ENCODE data around the gene HOTAIR. TPM values are rescaled to one million over a fixed set of nuclear protein-coding genes. Genes with fewer than 3 reads are reported as not detected.
A peak's percentile ranks its signal among the peaks of the same experiment; 100 is the strongest.

The HOTAIR gene
- total RNA-seq, 1 donor from 2014 or later: 0.79 TPM

DNA sequence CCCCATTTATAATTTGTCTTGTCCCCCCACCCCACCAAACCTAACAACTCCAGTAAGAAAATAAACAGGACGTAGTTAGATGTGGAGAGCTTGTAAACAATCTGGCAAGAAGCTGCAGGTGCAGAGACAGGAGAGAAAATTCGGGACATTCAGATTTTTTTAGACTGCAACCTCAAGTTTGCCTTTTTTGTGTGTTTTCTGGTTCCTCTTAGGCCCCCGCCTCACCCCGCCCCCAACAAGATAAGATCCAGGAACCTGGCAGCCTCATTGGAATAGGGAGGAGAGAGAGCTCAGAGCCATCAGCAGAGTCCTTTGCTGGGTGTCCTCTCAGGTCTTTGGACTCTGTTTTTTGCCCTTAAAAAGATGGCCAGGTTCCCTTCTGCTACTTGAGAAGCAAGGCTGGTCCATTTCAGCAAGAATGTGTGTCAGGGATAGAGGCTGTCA lies 13.1 kb upstream of the HOTAIR start:
- no peak for DNase-seq

DNA sequence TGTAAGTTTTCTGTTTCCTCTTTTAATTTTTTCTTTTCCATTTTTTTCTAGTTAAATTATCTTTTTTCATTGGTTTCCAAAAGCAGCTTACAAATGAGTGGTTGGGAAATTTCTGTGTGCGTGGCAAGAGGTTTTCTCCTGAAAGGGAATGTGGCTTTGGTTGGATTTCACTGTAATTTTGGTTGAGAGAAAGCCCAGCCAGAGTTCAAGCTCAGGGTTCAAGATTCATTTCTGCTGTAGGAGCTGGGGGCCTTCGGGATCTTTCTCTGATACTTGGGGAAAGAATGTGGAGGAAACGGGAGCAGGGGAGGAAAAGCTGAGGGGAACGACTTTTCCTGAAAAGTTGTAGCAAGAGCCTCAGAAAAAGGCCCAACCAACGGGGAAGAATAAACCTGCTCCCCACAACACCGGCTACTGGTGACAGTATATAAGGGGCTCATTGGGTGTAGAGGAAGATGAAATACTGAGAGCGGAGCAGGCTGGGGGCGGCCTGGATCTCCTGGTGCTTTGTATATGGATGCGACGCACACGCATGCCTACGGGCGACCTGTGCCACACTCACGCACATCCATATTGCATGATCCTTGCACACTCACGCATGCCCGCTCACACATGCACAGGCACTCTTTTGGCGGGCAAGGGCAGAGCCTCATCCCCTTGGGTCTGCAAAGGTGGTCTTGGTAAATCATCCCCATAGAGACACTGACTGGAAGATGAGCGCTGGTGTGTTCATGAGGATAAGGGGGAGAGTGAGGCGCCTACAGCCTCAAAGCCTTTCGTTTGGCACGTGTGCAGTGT lies 12.1 kb upstream of the HOTAIR start:
- DNase-seq: no peak

DNA sequence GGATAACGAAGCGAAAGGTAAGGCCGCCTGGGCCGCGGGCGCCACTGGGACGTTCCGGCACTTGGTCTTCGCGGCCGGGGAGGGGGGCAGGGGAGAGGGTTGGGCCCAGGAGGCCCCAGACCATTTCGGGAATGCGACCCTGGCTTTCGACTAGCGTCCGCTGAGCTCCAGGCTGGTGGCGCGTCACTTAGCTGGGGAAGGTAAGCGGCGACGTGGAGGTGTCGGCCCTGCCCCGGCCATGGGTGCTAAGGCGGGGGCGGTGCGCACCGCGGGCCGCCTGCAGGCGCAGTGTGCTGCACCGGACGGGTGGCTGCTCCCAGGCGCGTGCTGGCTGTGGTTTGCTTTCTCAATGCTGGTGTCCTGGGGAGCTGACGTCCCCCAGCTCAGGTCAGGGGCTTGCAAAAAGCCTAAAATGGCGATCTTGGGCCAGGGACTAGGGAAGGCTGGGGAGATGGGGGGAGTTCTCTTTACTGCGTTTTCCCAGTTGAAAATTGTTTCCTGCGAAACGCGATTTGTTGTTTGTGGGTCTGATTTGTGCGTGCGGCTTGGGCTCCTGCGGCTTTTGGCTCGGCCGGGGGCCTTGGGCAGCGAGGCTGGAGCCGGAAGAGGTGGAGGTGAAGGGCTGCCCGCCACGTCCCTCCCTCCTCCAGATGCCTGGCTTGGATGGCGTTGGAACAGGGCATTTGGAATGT lies 11.4 kb upstream of the HOTAIR start:
- DNase-seq: no peak

DNA sequence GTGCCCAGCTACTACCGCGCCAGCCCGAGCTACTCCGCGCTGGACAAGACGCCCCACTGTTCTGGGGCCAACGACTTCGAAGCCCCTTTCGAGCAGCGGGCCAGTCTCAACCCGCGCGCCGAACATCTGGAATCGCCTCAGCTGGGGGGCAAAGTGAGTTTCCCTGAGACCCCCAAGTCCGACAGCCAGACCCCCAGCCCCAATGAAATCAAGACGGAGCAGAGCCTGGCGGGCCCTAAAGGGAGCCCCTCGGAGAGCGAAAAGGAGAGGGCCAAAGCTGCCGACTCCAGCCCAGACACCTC lies 10.9 kb upstream of the HOTAIR start:
- no peak for DNase-seq

DNA sequence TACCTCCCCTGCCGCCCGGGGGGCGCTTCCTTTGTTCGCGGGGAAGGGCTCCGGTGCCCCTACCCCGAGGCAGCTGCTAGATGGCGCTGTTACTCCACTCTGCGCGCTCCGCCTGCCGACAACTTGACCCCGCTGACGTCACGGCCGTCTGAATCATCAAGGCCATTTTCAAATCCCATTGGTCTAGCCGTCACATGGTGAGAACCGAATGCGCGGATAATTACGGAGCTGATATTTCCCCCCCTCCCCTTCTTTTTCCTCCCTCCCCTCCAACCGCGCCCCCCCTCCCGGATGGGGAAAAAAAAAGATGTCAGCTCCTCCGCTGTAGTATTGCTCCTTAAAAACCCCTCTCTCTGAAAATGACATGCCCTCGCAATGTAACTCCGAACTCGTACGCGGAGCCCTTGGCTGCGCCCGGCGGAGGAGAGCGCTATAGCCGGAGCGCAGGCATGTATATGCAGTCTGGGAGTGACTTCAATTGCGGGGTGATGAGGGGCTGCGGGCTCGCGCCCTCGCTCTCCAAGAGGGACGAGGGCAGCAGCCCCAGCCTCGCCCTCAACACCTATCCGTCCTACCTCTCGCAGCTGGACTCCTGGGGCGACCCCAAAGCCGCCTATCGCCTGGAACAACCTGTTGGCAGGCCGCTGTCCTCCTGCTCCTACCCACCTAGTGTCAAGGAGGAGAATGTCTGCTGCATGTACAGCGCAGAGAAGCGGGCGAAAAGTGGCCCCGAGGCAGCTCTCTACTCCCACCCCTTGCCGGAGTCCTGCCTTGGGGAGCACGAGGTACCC lies 10.3 kb upstream of the HOTAIR start, which contains the start of gene HOXC10:
Gene HOXC10, plus strand, starts transcription at position 246 of the 791 bp plus-strand sequence. Its CDS starts 114 bp downstream, at position 360.
- DNase-seq: peak; percentile 100

DNA sequence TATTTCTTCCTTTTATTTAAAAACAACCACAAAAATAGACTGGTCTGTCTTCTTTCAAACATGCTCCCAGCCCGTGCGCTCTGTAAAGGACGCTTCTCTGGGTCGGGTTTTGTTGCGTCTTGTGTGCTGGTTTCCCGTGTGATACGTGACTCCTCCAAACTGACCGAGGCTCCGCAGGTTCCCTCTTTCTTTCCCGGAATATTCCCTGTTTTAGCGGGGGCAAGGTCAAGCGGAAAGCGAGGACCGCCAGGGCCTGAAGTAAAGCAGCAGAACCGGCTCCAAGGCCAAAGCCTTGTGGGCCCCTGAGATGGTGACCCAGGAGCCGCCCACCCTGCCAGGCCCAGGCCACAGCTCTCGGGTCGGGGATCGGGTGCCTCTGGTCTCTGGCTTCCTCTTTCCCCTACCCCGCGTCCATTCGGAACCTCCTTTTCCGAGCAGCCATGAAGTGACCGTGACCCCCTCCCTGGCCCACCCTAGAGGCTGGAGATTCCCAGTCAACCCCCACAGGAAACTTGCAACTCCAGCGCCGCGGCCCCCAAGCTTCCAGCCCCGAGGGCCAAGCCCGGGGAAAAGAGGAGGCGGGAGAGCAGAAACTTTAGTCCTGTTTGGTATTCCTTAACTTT lies 9.3 kb upstream of the HOTAIR start:
- DNase-seq: no peak

DNA sequence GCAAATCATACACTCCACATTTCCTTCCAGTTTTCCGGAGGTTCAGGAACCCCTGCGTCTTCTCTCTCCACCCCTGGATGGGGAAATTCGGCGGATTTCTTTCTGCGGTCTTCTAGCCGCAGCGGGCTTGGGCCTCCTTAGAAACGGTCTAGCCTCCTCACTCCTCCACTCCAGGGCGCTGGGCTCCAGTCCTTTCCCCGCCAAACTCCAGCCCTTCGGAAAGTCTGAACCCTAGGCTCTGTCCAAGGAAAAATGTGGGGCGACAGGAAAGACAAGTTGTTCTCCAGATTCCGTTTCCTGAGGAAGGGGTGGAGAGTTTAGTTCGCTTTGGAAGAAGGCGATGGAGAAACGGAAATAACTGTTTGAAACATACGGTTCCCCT lies 8.8 kb upstream of the HOTAIR start:
- no peak for DNase-seq

DNA sequence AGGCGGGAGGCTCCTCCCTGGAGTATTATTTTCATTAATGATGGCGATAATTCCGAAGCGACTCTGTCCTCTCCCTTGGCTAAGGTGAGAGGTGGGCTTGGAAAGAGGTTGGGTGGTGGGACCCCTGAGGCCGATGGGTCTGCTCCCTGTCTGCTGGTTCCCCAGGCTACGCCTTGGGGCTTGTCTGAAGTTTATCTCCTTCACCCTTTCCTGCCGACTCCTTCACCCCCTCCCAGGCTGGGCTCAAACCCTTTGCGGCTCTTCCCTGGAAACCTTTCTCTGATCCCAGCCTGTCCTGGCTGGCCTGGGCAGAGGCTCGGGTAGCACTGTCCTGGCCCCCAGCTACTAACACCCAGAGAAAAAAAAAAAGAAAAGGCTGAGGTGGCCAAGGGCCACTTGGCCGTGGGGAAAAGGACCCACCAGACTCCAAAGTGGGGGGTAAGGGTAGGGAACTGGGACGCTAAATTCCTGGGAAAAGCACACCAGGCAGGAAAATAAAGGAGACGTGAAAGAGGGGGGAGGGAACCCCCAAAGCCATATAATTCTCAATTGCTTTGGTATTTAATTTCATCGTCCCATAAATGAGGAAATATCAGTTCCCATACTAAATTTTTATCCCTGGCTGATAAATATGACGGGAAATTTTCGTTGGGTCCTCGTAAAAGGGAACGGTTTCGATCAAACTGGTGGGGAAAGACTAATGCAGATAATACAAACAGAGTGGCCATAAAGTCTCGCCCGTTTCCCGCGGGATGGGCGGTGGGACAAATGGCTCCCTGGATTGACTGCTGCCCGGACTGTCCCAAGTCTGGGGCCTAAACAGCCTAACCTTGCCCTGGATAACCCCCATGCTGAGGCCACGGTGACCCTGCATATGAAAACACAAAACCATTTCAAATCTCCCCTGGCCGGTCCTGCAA lies 8.2 kb upstream of the HOTAIR start:
- DNase-seq: no peak

DNA sequence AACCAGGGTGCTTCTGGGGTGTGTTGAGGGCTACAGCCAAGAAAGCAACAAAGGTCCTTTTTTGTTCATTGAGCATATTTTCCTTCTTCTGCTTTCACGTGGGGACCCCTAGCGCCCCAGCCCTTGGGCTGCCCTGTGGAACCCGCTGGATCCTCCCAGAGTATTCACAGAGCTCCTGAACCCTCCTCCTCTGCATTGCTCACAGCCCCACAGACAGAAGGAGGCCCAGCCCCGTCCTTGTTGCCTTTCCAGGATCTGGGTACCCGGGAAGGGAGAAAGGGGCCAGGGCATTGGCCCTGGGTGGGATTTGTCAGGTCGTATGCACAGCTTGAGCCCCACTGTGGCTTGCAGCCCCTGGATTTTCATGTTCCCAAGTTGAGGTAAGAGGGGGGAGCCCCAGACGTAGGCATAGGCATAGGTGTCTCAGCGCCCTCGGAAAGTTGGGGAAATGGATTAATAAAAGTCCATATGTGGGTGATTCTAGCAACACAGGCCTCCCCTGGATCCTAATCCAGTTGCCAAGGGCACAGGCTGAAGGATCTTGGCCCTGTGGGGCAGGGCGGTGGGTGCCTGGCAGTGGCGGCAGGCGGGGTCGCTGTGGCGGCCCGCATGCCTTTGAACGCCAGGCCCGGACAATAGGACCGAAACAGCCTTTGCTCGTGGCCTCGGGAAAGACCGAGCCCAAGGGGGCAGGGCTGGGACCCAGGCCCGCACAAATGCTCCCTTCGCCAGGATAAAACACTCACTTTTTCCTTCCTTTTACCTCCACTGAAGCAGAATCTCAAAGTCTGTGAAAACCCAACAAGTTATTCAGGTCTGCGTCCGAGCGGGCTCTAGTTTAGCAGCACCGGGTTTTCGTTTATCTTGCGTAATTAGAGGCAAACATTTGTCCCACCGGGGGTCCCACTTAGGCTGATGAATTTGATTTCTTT lies 7.1 kb upstream of the HOTAIR start:
- DNase-seq: no peak

DNA sequence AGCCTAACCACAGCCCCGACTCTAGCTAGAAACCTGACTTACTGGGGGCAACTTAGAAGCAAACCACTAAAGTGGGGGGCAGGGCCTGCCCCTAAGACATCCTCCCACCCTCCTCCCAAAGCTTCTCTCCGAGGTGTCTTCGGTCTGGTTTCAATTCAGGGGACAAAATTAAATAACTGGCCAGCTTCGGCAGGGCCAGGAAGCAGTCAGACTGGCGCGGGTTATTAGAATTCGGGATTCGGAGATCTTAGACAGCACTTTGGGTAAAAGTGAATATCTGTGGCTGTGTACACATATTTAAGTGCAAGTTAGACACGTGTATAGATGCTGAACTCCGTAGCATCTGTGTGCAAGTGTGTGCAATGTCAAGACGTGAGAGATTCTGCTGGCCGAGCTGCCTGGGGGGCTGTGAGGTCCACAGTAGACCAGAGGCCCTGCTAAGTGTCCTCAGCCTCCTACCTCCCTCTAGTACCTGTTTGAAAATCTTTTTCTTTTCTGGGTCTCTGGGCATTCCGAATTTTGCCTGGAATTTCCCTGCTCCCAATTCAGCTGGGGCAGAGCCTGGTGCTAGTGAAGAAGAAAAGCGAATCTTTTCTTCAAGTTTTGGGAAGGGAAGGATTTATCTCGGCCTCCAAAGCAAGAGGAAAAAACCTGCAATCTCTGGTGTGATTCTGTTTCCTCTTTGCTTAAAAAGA lies 6.2 kb upstream of the HOTAIR start:
- no peak for DNase-seq

DNA sequence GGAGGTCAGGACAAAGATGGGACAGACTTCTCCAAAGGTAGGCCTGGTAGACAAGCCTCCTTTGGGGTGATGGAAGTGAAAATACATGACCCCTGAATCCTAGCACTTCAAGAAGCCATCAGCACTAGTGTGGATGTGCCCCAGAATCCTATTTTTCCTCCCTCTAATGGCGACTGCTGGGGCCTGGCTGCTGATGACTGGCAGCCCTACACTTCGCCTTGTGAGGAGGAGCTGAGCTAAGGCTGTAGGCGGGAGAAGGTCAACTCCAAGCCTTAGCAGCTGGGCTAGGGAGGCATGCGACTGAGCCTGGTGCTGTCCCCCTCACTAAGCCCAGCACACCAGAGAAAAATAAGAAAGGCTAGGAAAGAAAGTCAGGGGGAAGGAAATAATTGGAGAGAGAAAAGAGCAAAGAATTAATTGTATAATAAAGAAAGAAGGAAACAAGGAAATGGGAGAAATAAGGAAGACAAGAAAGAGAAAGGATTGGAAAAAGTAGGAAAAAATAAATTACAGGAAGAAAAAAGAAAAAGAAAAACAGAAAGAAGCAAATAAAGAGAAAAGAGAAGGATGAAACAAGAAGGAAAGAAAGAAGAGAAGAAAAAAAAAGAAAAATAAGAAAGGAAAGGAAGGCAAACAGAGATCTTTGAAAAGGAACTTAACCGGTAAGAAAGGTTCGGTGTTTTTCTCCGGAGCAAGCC lies 5.5 kb upstream of the HOTAIR start:
- DNase-seq: no peak

DNA sequence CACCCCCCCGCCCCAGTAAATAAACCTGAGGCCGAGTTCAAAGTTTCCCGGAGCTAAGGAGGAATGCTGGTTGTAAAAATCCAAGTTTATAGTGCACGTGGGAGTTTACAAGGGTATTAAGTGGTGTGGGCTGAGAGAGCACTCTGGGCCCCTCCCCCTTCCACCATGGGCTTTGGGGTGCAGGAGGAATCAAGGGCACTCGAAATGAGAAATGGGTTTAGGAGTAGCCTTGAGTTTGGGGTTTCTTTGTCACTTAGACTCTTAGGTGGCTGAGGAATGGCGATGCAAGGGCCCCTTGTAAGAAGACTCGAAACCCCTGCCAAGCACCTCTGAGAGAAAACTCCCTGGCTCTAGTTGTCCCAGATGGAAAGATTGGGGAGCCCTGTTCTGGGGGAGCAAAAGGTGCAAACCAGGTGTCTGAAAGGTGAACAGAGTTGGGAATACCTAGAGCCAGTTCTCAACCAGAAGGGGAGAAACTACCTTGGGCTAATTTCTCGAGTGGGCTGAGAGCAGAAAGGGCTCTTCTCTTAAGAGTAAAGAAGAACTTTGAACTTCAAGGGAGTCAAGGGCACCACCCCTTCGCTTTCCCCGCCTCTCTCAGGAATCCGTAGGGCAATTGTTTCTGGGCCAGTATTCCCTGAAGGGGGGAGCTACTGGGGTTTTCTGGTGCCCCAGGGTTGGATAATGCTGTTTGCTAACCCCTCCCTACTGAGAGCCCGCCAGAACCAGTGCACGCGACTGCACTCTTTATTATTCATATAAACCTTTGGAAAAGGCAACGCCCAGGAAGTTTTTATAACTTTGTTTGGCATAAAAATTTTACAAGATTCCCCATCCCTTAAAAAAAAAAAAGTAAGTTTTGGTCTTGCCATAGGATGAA lies 4.0 kb upstream of the HOTAIR start:
- DNase-seq: no peak

DNA sequence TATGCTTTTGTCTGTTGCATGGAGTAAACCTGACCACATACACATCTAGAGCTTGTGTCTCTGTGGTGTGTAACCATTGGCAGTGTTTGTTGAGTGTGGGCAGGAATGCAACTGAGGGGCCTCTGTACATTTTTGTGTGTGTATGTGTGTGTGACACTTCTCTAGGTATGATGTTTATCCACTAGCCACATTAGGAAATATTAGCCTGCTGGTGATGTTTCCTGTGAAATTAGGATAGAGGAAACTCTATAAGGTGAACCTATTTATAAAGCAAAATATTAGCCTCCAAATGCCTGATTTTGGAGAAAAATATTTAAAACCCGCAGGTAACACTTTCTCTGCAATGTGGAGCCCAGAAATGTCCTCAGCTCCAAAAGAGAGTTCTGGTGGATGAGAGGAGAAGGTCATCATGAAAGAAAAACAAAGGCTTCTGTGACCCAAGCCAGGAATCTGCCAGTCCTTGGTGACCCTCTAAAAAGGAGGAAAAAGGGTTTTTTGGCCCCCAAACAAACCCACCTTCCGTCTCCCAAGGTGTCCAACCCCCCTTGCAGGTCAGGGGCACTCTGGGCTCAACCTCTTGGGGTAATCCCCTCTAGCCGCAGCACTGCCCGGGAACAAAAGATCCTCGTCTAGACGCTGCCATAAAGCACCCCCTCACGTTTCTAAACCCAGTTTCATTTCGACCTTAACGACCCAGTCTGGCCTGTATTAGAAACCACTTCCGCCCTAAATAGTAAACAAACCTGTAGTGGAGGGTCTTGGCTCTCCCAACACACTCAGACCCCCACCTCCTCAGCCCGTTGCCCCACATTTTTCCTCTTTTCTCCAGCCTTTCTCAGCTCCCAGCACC lies 3.1 kb upstream of the HOTAIR start:
- no peak for DNase-seq

DNA sequence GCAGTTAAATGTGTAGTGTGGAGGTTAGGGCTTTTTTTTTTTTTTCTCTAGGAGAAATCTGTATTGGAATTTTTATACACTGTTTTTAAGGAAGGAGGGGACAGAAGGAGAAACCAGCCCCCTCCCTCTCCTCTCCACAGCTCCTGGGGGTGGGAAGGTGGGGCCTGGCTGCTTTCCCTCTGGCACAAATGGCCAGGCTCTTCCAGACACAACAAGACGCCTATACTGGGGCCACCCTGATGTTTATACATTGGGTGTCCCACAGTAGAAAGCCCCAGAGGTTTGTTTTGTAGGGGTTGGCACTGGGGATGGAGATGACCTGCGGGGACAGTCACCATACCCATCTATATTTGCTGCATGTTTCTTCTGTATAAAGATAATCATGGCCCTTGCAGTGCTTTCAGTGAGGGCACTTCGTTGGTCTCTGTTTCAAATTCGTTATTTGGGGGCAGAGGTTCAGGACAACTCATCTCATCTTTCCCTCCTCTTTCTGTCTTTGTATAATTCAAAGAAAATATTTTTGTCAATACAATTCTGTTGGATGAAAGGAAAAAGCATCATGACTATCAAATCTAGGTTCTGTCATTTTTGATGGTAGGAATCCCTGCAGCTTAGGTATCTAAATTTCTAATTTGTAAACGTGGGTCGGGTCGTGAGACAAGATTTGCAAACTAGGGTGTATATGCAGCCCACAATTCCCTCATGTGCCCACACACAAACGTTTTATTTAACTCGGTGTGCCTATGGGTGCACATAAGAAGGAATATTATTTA lies 2.3 kb upstream of the HOTAIR start:
- DNase-seq: no peak

DNA sequence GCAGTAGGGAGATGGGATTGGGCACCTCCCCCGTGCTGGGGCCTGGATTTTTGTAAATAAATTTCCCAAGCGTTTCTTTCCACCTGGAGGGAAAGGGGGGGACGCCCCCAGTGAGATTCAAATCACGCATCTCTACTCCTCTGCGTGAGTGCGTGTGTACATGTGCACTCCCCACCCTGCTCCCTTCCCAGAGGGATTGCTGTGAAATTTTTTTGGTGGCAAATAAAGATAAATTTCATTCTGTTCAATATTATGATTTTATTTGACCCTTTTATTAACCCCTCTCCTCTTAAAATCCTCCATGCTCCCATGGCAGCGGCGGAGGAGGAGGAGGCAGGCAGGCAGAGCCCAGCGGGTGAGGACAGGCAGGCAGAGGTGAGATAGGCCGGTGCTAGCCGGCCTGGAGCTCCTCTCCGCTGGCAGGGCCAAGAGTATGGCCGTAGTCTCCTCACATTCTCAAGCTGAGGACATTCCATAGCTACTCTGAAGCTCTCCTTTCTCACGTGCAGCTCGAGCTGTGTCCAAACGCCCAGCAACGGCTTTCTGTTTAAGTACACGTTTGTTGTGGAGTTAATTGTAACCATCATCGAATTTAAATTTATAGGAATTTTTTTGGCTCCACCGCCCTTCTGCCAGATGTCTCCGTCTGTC lies 1.5 kb upstream of the HOTAIR start:
- peak; percentile 86 for DNase-seq
